ENCODE measurements around the gene TTLL7. TPM values are rescaled to one million over a fixed set of nuclear protein-coding genes. Genes with fewer than 3 reads are reported as not detected.

The TTLL7 gene
- total RNA-seq, 2 donors from 2014 or later = 47.0 to 48.1 TPM

GRCh38 chr1:83909687-83910086, 89.2 kb downstream of the TTLL7 start:
- DNase-seq (ENCODE audit: low spot score) = no peak
- intact Hi-C loops (cut with DNase I) = no loop called here

- DNase-seq (ENCODE audit: low spot score) = no peak
- intact Hi-C loops (cut with DNase I) = no loop called here
Observed at GRCh38 chr1:83905315-83905907, 93.5 kb downstream of the TTLL7 start.

- intact Hi-C loops (cut with DNase I) = no loop called here
- no peak for DNase-seq (ENCODE audit: low spot score)
Observed at GRCh38 chr1:83901547-83902155, 97.3 kb downstream of the TTLL7 start.

GRCh38 chr1:83900524-83900923, 98.4 kb downstream of the TTLL7 start:
- DNase-seq (ENCODE audit: low spot score) = no peak
- intact Hi-C loops (cut with DNase I) = no loop called here

- DNase-seq (ENCODE audit: low spot score) = no peak
- intact Hi-C loops (cut with DNase I) = no loop called here
Observed at GRCh38 chr1:83897516-83897915, 101.4 kb downstream of the TTLL7 start.

GRCh38 chr1:83896299-83896698, 102.6 kb downstream of the TTLL7 start:
- intact Hi-C loops (cut with DNase I) = no loop called here
- DNase-seq (ENCODE audit: low spot score) = no peak

GRCh38 chr1:83889707-83890106, 109.2 kb downstream of the TTLL7 start:
- no peak for DNase-seq (ENCODE audit: low spot score)
- intact Hi-C loops (cut with DNase I) = no loop called here

GRCh38 chr1:83887483-83887882, 111.4 kb downstream of the TTLL7 start:
- DNase-seq (ENCODE audit: low spot score) = no peak
- intact Hi-C loops (cut with DNase I) = no loop called here

- intact Hi-C loops (cut with DNase I) = no loop called here
- DNase-seq (ENCODE audit: low spot score) = no peak
Observed at GRCh38 chr1:83883979-83884378, 115.0 kb downstream of the TTLL7 start.

GRCh38 chr1:83882906-83883305, 116.0 kb downstream of the TTLL7 start:
- DNase-seq (ENCODE audit: low spot score) = no peak
- intact Hi-C loops (cut with DNase I) = no loop called here

GRCh38 chr1:83872515-83872914, 126.4 kb downstream of the TTLL7 start:
- intact Hi-C loops (cut with DNase I) = no loop called here
- no peak for DNase-seq (ENCODE audit: low spot score)

GRCh38 chr1:83864991-83865390, 133.9 kb downstream of the TTLL7 start:
- intact Hi-C loops (cut with DNase I) = no loop called here
- no peak for DNase-seq (ENCODE audit: low spot score)

- intact Hi-C loops (cut with DNase I) = no loop called here
- peak; percentile 92 for DNase-seq (ENCODE audit: low spot score)
Observed at GRCh38 chr1:83860490-83861221, 138.3 kb downstream of the TTLL7 start.

GRCh38 chr1:83857716-83858115, 141.2 kb downstream of the TTLL7 start:
- no peak for DNase-seq (ENCODE audit: low spot score)
- intact Hi-C loops (cut with DNase I) = no loop called here

- DNase-seq (ENCODE audit: low spot score) = no peak
- intact Hi-C loops (cut with DNase I) = no loop called here
Observed at GRCh38 chr1:83857103-83857502, 141.8 kb downstream of the TTLL7 start.

GRCh38 chr1:83856381-83856780, 142.6 kb downstream of the TTLL7 start:
- no peak for DNase-seq (ENCODE audit: low spot score)
- intact Hi-C loops (cut with DNase I) = no loop called here

GRCh38 chr1:83854456-83854855, 144.5 kb downstream of the TTLL7 start:
- no peak for DNase-seq (ENCODE audit: low spot score)
- intact Hi-C loops (cut with DNase I) = loop anchor here in 1 of 2 donors (5.0 kb wide), 1 partner anchor 787 kb away; no protein-coding TSS in a partner anchor

- no peak for DNase-seq (ENCODE audit: low spot score)
- intact Hi-C loops (cut with DNase I) = loop anchor here in 1 of 2 donors (5.0 kb wide), 1 partner anchor 784 kb away; no protein-coding TSS in a partner anchor
Observed at GRCh38 chr1:83850834-83851233, 148.1 kb downstream of the TTLL7 start.

- no peak for DNase-seq (ENCODE audit: low spot score)
- intact Hi-C loops (cut with DNase I) = loop anchor here in 1 of 2 donors (5.0 kb wide), 1 partner anchor 782 kb away; no protein-coding TSS in a partner anchor
Observed at GRCh38 chr1:83849191-83850061, 149.5 kb downstream of the TTLL7 start.

- DNase-seq (ENCODE audit: low spot score) = no peak
- intact Hi-C loops (cut with DNase I) = no loop called here
Observed at GRCh38 chr1:83846138-83846537, 152.8 kb downstream of the TTLL7 start.
